ENCODE results near the gene PCIF1. TPM values are rescaled to one million over a fixed set of nuclear protein-coding genes. Genes with fewer than 3 reads are reported as not detected.

The PCIF1 gene
- total and polyA plus RNA-seq, 10 donors = 25.1 to 61.9 (median 45.9) TPM

DNA sequence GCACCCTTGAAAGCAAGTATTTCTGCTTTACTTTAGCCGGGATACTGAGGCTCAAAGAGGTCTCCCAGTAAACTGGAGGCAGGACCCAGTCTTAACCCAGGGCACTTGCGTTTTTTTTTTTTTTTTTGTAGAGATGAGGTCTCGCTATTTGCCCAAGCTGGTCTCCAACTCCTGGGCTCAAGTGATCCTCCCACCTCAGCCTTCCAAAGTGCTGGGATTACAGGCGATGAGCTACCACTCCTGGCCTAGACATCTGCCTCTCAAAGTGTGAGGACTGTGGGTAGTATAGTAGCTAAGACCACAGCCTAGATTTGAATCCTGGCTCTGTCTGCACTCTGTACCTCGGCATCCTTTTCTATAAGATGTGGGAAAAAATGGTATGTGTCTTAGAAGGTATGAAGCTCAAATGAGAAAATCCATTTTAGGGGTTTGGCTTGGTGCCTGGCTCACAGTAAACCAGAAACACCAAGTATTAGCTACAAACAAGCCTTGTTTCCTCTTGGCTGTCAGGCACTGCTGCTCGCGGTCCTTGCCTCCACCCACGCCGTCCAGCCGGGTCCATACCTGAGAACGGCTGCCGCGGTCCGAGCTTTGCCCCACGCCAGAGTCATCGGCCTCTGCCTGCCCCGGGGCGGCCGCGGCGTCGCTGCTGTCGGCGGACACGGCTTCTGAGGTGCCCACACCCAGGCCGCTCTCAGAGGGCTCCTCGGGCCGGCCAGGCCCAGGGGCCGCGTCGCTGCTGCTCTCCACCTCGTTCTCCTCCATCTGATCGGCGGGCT is 36.4 kb downstream of the PCIF1 start:
- no peaks in the 10 kb centered on the region for H3K9me3 ChIP-seq
- H3K4me1 ChIP-seq = peaks cover 15 to 48% (median 39%) of the 10 kb centered on the region in 6 donors
- peak overlapping the region; percentile 94 to 100 (median 99) for H3K27ac ChIP-seq
- DNase-seq = peak; percentile 93
- TF ChIP-seq, protein P1, sequence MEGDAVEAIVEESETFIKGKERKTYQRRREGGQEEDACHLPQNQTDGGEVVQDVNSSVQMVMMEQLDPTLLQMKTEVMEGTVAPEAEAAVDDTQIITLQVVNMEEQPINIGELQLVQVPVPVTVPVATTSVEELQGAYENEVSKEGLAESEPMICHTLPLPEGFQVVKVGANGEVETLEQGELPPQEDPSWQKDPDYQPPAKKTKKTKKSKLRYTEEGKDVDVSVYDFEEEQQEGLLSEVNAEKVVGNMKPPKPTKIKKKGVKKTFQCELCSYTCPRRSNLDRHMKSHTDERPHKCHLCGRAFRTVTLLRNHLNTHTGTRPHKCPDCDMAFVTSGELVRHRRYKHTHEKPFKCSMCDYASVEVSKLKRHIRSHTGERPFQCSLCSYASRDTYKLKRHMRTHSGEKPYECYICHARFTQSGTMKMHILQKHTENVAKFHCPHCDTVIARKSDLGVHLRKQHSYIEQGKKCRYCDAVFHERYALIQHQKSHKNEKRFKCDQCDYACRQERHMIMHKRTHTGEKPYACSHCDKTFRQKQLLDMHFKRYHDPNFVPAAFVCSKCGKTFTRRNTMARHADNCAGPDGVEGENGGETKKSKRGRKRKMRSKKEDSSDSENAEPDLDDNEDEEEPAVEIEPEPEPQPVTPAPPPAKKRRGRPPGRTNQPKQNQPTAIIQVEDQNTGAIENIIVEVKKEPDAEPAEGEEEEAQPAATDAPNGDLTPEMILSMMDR (IDR thresholded peaks at IDR 0.05 in 8 of 11, conservative IDR thresholded peaks at IDR 0.05 in 3 of 11) = no peak
- TF ChIP-seq POLR2A (IDR thresholded peaks at IDR 0.05) = no peak
- no peak for TF ChIP-seq POLR2AphosphoS5 (IDR thresholded peaks at IDR 0.05)
- H3K36me3 ChIP-seq = peaks cover 0 to 41% (median 37%) of the 10 kb centered on the region in 6 donors
- WGBS, 5 donors = 7 to 20% (median 13%) methylated on average over 20 to 34 of the region's 34 CpGs
- intact Hi-C loops (cut with DNase I; ENCODE audit: low total_unique reads) = loop anchor here (5.0 kb wide), 1 partner anchor 34 kb away; no protein-coding TSS in a partner anchor
- H3K4me3 ChIP-seq = peak overlapping the region; percentile 65 to 99 (median 92)
- H3K27me3 ChIP-seq (replicated peaks in 1 of 7) = no peaks in the 10 kb centered on the region

DNA sequence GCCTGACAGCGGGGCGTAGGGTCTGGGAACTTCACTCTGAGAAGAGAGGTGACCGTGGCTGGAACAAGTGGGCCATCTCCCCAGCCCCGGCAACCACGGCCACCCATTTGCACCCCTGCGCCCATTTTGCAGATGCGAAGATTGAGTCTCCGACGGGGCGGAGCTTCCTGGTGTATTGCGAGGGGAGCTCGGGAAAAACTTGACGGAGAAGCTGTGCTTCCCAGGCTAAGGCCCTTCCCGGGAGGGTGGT is 36.9 kb downstream of the PCIF1 start:
- Histone ChIP-seq H3K27ac (peak overlapping the region; percentile 94 to 100 (median 99)), H3K4me3 (peak overlapping the region; percentile 65 to 99 (median 92)), H3K27me3 (replicated peaks in 1 of 7) (no peaks in the 10 kb centered on the region), H3K36me3 (peaks cover 0 to 36% (median 32%) of the 10 kb centered on the region in 6 donors), H3K9me3 (no peaks in the 10 kb centered on the region), H3K4me1 (peaks cover 15 to 48% (median 39%) of the 10 kb centered on the region in 6 donors)
- TF ChIP-seq POLR2A (IDR thresholded peaks at IDR 0.05) (no peak), POLR2AphosphoS5 (IDR thresholded peaks at IDR 0.05) (no peak)
- TF ChIP-seq, protein P1 (IDR thresholded peaks at IDR 0.05 in 8 of 11, conservative IDR thresholded peaks at IDR 0.05 in 3 of 11) = no peak
- intact Hi-C loops (cut with DNase I; ENCODE audit: low total_unique reads) = loop anchor here (5.0 kb wide), 1 partner anchor 34 kb away; no protein-coding TSS in a partner anchor
- DNase-seq = no peak
- 2 to 4% (median 4%) methylated on average over 7 to 14 of the region's 14 CpGs for WGBS, 5 donors

DNA sequence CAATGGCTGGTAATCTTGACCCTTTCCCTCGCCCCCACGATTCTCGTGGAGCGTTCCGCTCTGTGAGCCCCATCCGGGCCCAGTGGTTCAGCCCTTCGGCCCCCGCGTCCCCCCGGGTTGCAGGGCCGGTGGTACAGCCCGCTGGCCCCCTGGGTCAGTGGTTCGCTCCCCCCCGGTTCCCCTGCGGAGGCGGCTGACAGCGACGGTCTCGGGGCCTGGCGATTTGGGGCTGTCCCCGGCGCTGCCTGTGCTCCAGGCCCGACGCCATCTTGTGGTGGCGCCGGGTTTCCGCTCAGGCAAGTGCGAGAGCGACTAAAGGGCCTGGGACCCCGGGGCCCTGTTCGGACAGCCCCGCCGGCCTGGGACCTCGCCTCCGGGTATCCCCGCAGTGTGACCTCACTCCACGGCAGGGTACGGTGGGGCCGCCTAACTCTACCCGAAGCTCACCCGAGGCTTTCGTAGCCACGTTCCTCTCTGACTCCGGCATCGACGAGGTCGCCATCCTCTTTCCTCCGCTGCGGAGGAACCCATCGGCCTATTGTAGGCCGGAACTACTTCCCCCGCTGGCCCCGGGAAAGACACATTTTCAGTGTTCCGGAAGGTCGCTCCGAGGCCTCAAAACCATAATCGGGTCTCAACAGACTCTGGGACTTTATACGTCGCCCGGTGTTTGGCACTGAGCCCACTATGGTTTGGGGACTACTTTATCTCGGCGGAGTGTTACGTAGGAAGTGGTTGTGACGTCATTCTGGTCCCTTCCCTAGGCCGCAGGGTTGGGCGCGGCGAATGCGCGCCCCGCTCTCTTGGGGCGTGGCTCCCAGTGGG is 37.4 kb downstream of the PCIF1 start, which contains the start of gene ZNF335:
TSS of gene ZNF335 (minus strand) at position 529 of the 825 bp plus-strand sequence. CDS start 793 bp downstream, outside the sequence.
- H3K27ac ChIP-seq = peak within 1 kb of the TSS; percentile 94 to 100 (median 99)
- intact Hi-C loops (cut with DNase I; ENCODE audit: low total_unique reads) = loop anchor here (5.0 kb wide), 1 partner anchor 35 kb away; no protein-coding TSS in a partner anchor
- H3K9me3 ChIP-seq = no peaks in the 10 kb centered on the region
- 0 to 3% (median 1%) methylated on average over 28 to 72 of the region's 72 CpGs for WGBS, 5 donors
- H3K4me1 ChIP-seq = peaks cover 15 to 48% (median 39%) of the 10 kb centered on the region in 6 donors
- no peaks in the 10 kb centered on the region for H3K27me3 ChIP-seq (replicated peaks in 1 of 7)
- peak; percentile 99 for DNase-seq
- TF ChIP-seq POLR2A (IDR thresholded peaks at IDR 0.05) (peak; percentile 13 to 92 (median 55)), POLR2AphosphoS5 (IDR thresholded peaks at IDR 0.05) (peak; percentile 87 to 95 (median 90))
- TF ChIP-seq, protein P1 (IDR thresholded peaks at IDR 0.05 in 8 of 11, conservative IDR thresholded peaks at IDR 0.05 in 3 of 11) = peak; percentile 10 to 76 (median 58)
- H3K36me3 ChIP-seq = peaks cover 0 to 30% (median 27%) of the 10 kb centered on the region in 6 donors
- H3K4me3 ChIP-seq = peak within 1 kb of the TSS; percentile 65 to 99 (median 92)

Data from spleen (tissue), 11 donors.